ENCODE measurements around the gene MFSD12.
A peak's percentile ranks its signal among the peaks of the same experiment; 100 is the strongest.
"Not testable (repeated sequence)": the region's sequence is repeated elsewhere in the genome, so short reads cannot be mapped to it uniquely, and the experiment has no call there.

MFSD12 gene

GRCh38 chr19:3521104-3521445, 36.3 kb downstream of the MFSD12 start:
- DNase-seq: no peak

GRCh38 chr19:3520166-3521103, 37.0 kb downstream of the MFSD12 start:
- DNase-seq: no peak

GRCh38 chr19:3519126-3519525, 38.3 kb downstream of the MFSD12 start:
- no peak for DNase-seq

GRCh38 chr19:3518659-3519058, 38.7 kb downstream of the MFSD12 start:
- DNase-seq: no peak

- no peak for DNase-seq
Measured at GRCh38 chr19:3518255-3518654, 39.1 kb downstream of the MFSD12 start.

- DNase-seq: no peak
Measured at GRCh38 chr19:3517638-3518037, 39.7 kb downstream of the MFSD12 start.

GRCh38 chr19:3516675-3517207, 40.6 kb downstream of the MFSD12 start:
- DNase-seq: no peak

- no peak for DNase-seq
Measured at GRCh38 chr19:3515891-3516422, 41.4 kb downstream of the MFSD12 start.

- no peak for DNase-seq
Measured at GRCh38 chr19:3514930-3515329, 42.5 kb downstream of the MFSD12 start.

- DNase-seq: no peak
Measured at GRCh38 chr19:3513229-3514140, 43.9 kb downstream of the MFSD12 start.

- no peak for DNase-seq
Measured at GRCh38 chr19:3512562-3513228, 44.7 kb downstream of the MFSD12 start.

- DNase-seq: no peak
Measured at GRCh38 chr19:3511506-3512251, 45.7 kb downstream of the MFSD12 start.

- no peak for DNase-seq
Measured at GRCh38 chr19:3510727-3511126, 46.7 kb downstream of the MFSD12 start.

- DNase-seq: peak; percentile 15 to 34
Measured at GRCh38 chr19:3509566-3509989, 47.8 kb downstream of the MFSD12 start.

- DNase-seq: no peak
Measured at GRCh38 chr19:3508771-3509535, 48.4 kb downstream of the MFSD12 start.

- not testable (repeated sequence) for DNase-seq
Measured at GRCh38 chr19:3508121-3508661, 49.2 kb downstream of the MFSD12 start.

- DNase-seq: peak; percentile 49 to 54
Measured at GRCh38 chr19:3507371-3508120, 49.8 kb downstream of the MFSD12 start.

GRCh38 chr19:3506384-3507340, 50.7 kb downstream of the MFSD12 start:
- no peak for DNase-seq

Measured in activated CD4-positive, alpha-beta T cell treated with anti-CD3 and anti-CD28 coated beads, Interleukin-2, amount 50 U/mL, for 4 hours (primary cell).